ENCODE measurements around the gene DBNL. TPM values are rescaled to one million over a fixed set of nuclear protein-coding genes. Genes with fewer than 3 reads are reported as not detected.
A peak's percentile ranks its signal among the peaks of the same experiment; 100 is the strongest.
"Not testable (repeated sequence)": the region's sequence is repeated elsewhere in the genome, so short reads cannot be mapped to it uniquely, and the experiment has no call there.

DBNL gene
- polyA plus RNA-seq, 2 donors, result 157 to 215 TPM

- H3K4me1 ChIP-seq (ENCODE audit: control insufficient read depth in 2 of 2, insufficient read depth in 2 of 2, low read length in 1 of 2); H3K36me3 ChIP-seq (ENCODE audit: control insufficient read depth in 2 of 2, insufficient read depth in 2 of 2, low read length in 1 of 2); H3K27me3 ChIP-seq (ENCODE audit: control insufficient read depth in 1 of 2, insufficient read depth in 2 of 2, low read length in 2 of 2); H3K4me3 ChIP-seq (ENCODE audit: low read depth in 1 of 2, low read length in 2 of 2); H3K9me3 ChIP-seq (ENCODE audit: control insufficient read depth in 2 of 2, insufficient read depth in 1 of 2, low read depth in 1 of 2, low read length in 1 of 2); H3K27ac ChIP-seq (ENCODE audit: low read depth in 2 of 2, low read length in 1 of 2): not testable (repeated sequence)
- WGBS, 2 donors, result 65 to 83% methylated on average over 3 to 4 of the region's 5 CpGs
Measured at GRCh38 chr7:44030029-44030428, 14.5 kb upstream of the DBNL start.

- H3K4me3 ChIP-seq (ENCODE audit: low read depth in 1 of 2, low read length in 2 of 2); H3K36me3 ChIP-seq (ENCODE audit: control insufficient read depth in 2 of 2, insufficient read depth in 2 of 2, low read length in 1 of 2); H3K27ac ChIP-seq (ENCODE audit: low read depth in 2 of 2, low read length in 1 of 2); H3K27me3 ChIP-seq (ENCODE audit: control insufficient read depth in 1 of 2, insufficient read depth in 2 of 2, low read length in 2 of 2); H3K9me3 ChIP-seq (ENCODE audit: control insufficient read depth in 2 of 2, insufficient read depth in 1 of 2, low read depth in 1 of 2, low read length in 1 of 2); H3K4me1 ChIP-seq (ENCODE audit: control insufficient read depth in 2 of 2, insufficient read depth in 2 of 2, low read length in 1 of 2): not testable (repeated sequence)
- WGBS, 2 donors, result 90 to 91% methylated on average over 12 of the region's 13 CpGs
Measured at GRCh38 chr7:44031319-44031718, 13.2 kb upstream of the DBNL start.

- not testable (repeated sequence) for H3K4me1 ChIP-seq (ENCODE audit: control insufficient read depth in 2 of 2, insufficient read depth in 2 of 2, low read length in 1 of 2); H3K36me3 ChIP-seq (ENCODE audit: control insufficient read depth in 2 of 2, insufficient read depth in 2 of 2, low read length in 1 of 2); H3K27me3 ChIP-seq (ENCODE audit: control insufficient read depth in 1 of 2, insufficient read depth in 2 of 2, low read length in 2 of 2); H3K27ac ChIP-seq (ENCODE audit: low read depth in 2 of 2, low read length in 1 of 2); H3K9me3 ChIP-seq (ENCODE audit: control insufficient read depth in 2 of 2, insufficient read depth in 1 of 2, low read depth in 1 of 2, low read length in 1 of 2); H3K4me3 ChIP-seq (ENCODE audit: low read depth in 1 of 2, low read length in 2 of 2)
- WGBS, 2 donors, result 86% methylated on average over 6 of the region's 6 CpGs
Measured at GRCh38 chr7:44032031-44032430, 12.5 kb upstream of the DBNL start.

GRCh38 chr7:44033971-44034844 lies 10.3 kb upstream of the DBNL start:
- not testable (repeated sequence) for H3K4me3 ChIP-seq (ENCODE audit: low read depth in 1 of 2, low read length in 2 of 2); H3K36me3 ChIP-seq (ENCODE audit: control insufficient read depth in 2 of 2, insufficient read depth in 2 of 2, low read length in 1 of 2); H3K4me1 ChIP-seq (ENCODE audit: control insufficient read depth in 2 of 2, insufficient read depth in 2 of 2, low read length in 1 of 2); H3K27me3 ChIP-seq (ENCODE audit: control insufficient read depth in 1 of 2, insufficient read depth in 2 of 2, low read length in 2 of 2); H3K9me3 ChIP-seq (ENCODE audit: control insufficient read depth in 2 of 2, insufficient read depth in 1 of 2, low read depth in 1 of 2, low read length in 1 of 2); H3K27ac ChIP-seq (ENCODE audit: low read depth in 2 of 2, low read length in 1 of 2)
- WGBS, 2 donors, result 93 to 94% methylated on average over 14 to 17 of the region's 18 CpGs

- H3K9me3 ChIP-seq (ENCODE audit: control insufficient read depth in 2 of 2, insufficient read depth in 1 of 2, low read depth in 1 of 2, low read length in 1 of 2); H3K4me3 ChIP-seq (ENCODE audit: low read depth in 1 of 2, low read length in 2 of 2); H3K27ac ChIP-seq (ENCODE audit: low read depth in 2 of 2, low read length in 1 of 2); H3K4me1 ChIP-seq (ENCODE audit: control insufficient read depth in 2 of 2, insufficient read depth in 2 of 2, low read length in 1 of 2); H3K36me3 ChIP-seq (ENCODE audit: control insufficient read depth in 2 of 2, insufficient read depth in 2 of 2, low read length in 1 of 2); H3K27me3 ChIP-seq (ENCODE audit: control insufficient read depth in 1 of 2, insufficient read depth in 2 of 2, low read length in 2 of 2): not testable (repeated sequence)
- 61 to 75% methylated on average over 2 to 10 of the region's 10 CpGs for WGBS, 2 donors
Measured at GRCh38 chr7:44036364-44036763, 8.1 kb upstream of the DBNL start.

GRCh38 chr7:44037951-44038350 lies 6.6 kb upstream of the DBNL start:
- not testable (repeated sequence) for H3K36me3 ChIP-seq (ENCODE audit: control insufficient read depth in 2 of 2, insufficient read depth in 2 of 2, low read length in 1 of 2); H3K9me3 ChIP-seq (ENCODE audit: control insufficient read depth in 2 of 2, insufficient read depth in 1 of 2, low read depth in 1 of 2, low read length in 1 of 2); H3K27ac ChIP-seq (ENCODE audit: low read depth in 2 of 2, low read length in 1 of 2); H3K27me3 ChIP-seq (ENCODE audit: control insufficient read depth in 1 of 2, insufficient read depth in 2 of 2, low read length in 2 of 2); H3K4me3 ChIP-seq (ENCODE audit: low read depth in 1 of 2, low read length in 2 of 2); H3K4me1 ChIP-seq (ENCODE audit: control insufficient read depth in 2 of 2, insufficient read depth in 2 of 2, low read length in 1 of 2)
- WGBS, 2 donors, result 58 to 65% methylated on average over 1 to 2 of the region's 2 CpGs

- not testable (repeated sequence) for H3K4me1 ChIP-seq (ENCODE audit: control insufficient read depth in 2 of 2, insufficient read depth in 2 of 2, low read length in 1 of 2); H3K36me3 ChIP-seq (ENCODE audit: control insufficient read depth in 2 of 2, insufficient read depth in 2 of 2, low read length in 1 of 2); H3K27me3 ChIP-seq (ENCODE audit: control insufficient read depth in 1 of 2, insufficient read depth in 2 of 2, low read length in 2 of 2); H3K4me3 ChIP-seq (ENCODE audit: low read depth in 1 of 2, low read length in 2 of 2); H3K9me3 ChIP-seq (ENCODE audit: control insufficient read depth in 2 of 2, insufficient read depth in 1 of 2, low read depth in 1 of 2, low read length in 1 of 2); H3K27ac ChIP-seq (ENCODE audit: low read depth in 2 of 2, low read length in 1 of 2)
- WGBS, 2 donors, result 55 to 63% methylated on average over 4 to 6 of the region's 12 CpGs
Measured at GRCh38 chr7:44038553-44038952, 5.9 kb upstream of the DBNL start.

GRCh38 chr7:44038961-44039558 lies 5.4 kb upstream of the DBNL start:
- H3K9me3 ChIP-seq (ENCODE audit: control insufficient read depth in 2 of 2, insufficient read depth in 1 of 2, low read depth in 1 of 2, low read length in 1 of 2); H3K4me1 ChIP-seq (ENCODE audit: control insufficient read depth in 2 of 2, insufficient read depth in 2 of 2, low read length in 1 of 2); H3K27me3 ChIP-seq (ENCODE audit: control insufficient read depth in 1 of 2, insufficient read depth in 2 of 2, low read length in 2 of 2); H3K36me3 ChIP-seq (ENCODE audit: control insufficient read depth in 2 of 2, insufficient read depth in 2 of 2, low read length in 1 of 2): not testable (repeated sequence)
- Histone ChIP-seq H3K4me3 (ENCODE audit: low read depth in 1 of 2, low read length in 2 of 2) (peak overlapping the region in 1 of 2 donors; percentile 22), H3K27ac (ENCODE audit: low read depth in 2 of 2, low read length in 1 of 2) (peak overlapping the region; percentile 30 to 80)
- 5 to 6% methylated on average over 14 to 19 of the region's 26 CpGs for WGBS, 2 donors

GRCh38 chr7:44039800-44040492 lies 4.6 kb upstream of the DBNL start:
- peak overlapping the region in 1 of 2 donors; percentile 31 for H3K4me3 ChIP-seq (ENCODE audit: low read depth in 1 of 2, low read length in 2 of 2)
- peak overlapping the region in 1 of 2 donors; percentile 71 for H3K27ac ChIP-seq (ENCODE audit: low read depth in 2 of 2, low read length in 1 of 2)

More at GRCh38 chr7:44039800-44040492, 4.6 kb upstream of the DBNL start:
- not testable (repeated sequence) for H3K4me1 ChIP-seq (ENCODE audit: control insufficient read depth in 2 of 2, insufficient read depth in 2 of 2, low read length in 1 of 2); H3K9me3 ChIP-seq (ENCODE audit: control insufficient read depth in 2 of 2, insufficient read depth in 1 of 2, low read depth in 1 of 2, low read length in 1 of 2); H3K27me3 ChIP-seq (ENCODE audit: control insufficient read depth in 1 of 2, insufficient read depth in 2 of 2, low read length in 2 of 2); H3K36me3 ChIP-seq (ENCODE audit: control insufficient read depth in 2 of 2, insufficient read depth in 2 of 2, low read length in 1 of 2)
- WGBS, 2 donors, result 16% methylated on average over 19 of the region's 40 CpGs; no CpG with 5 or more reads in 1 of the 2 donors
